ENCODE measurements around the gene TMEM138. TPM values are rescaled to one million over a fixed set of nuclear protein-coding genes. Genes with fewer than 3 reads are reported as not detected.

Gene TMEM138
- total and polyA plus RNA-seq, 2 of the 13 experiments (the other 11 are each of a cell fraction or from before 2014, with no cell fraction given): 43.5 to 61.0 TPM

- TF ChIP-seq, protein P1, sequence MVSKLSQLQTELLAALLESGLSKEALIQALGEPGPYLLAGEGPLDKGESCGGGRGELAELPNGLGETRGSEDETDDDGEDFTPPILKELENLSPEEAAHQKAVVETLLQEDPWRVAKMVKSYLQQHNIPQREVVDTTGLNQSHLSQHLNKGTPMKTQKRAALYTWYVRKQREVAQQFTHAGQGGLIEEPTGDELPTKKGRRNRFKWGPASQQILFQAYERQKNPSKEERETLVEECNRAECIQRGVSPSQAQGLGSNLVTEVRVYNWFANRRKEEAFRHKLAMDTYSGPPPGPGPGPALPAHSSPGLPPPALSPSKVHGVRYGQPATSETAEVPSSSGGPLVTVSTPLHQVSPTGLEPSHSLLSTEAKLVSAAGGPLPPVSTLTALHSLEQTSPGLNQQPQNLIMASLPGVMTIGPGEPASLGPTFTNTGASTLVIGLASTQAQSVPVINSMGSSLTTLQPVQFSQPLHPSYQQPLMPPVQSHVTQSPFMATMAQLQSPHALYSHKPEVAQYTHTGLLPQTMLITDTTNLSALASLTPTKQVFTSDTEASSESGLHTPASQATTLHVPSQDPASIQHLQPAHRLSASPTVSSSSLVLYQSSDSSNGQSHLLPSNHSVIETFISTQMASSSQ (IDR thresholded peaks at IDR 0.05; ENCODE audit: low read depth): no peak
- TF ChIP-seq, protein P1 (CRISPR knock-in tag; IDR thresholded peaks at IDR 0.05; ENCODE audit: borderline replicate concordance): no peak
- TF ChIP-seq FOXK1 (CRISPR knock-in tag; IDR thresholded peaks at IDR 0.05; ENCODE audit: borderline replicate concordance, low read depth) (no peak), ISX (CRISPR knock-in tag; conservative IDR thresholded peaks at IDR 0.05) (no peak; the same call in 1 of the 2 replicates), SALL1 (CRISPR knock-in tag; IDR thresholded peaks at IDR 0.05) (peak; percentile 77), MZF1 (CRISPR knock-in tag; IDR thresholded peaks at IDR 0.05; ENCODE audit: borderline replicate concordance) (0 out of 2 replicates have a peak, but pooled peaks have one; percentile 74), ZNF326 (CRISPR knock-in tag; IDR thresholded peaks at IDR 0.05; ENCODE audit: borderline replicate concordance) (no peak), GATAD2A (CRISPR knock-in tag; IDR thresholded peaks at IDR 0.05) (peak; percentile 74), SSRP1 (CRISPR knock-in tag; IDR thresholded peaks at IDR 0.05) (peak; percentile 19; the same call in 1 of the 2 replicates), MAF1 (CRISPR knock-in tag; IDR thresholded peaks at IDR 0.05; ENCODE audit: borderline replicate concordance) (no peak), NCOA5 (CRISPR knock-in tag; IDR thresholded peaks at IDR 0.05) (no peak), ETV6 (CRISPR knock-in tag; conservative IDR thresholded peaks at IDR 0.05) (no peak), ZNF678 (CRISPR knock-in tag; IDR thresholded peaks at IDR 0.05) (no peak), ZNF460 (CRISPR knock-in tag; IDR thresholded peaks at IDR 0.05; ENCODE audit: borderline replicate concordance) (no peak), WIZ (CRISPR knock-in tag; IDR thresholded peaks at IDR 0.05) (no peak; the same call in 1 of the 2 replicates)
- TF ChIP-seq, protein P2, sequence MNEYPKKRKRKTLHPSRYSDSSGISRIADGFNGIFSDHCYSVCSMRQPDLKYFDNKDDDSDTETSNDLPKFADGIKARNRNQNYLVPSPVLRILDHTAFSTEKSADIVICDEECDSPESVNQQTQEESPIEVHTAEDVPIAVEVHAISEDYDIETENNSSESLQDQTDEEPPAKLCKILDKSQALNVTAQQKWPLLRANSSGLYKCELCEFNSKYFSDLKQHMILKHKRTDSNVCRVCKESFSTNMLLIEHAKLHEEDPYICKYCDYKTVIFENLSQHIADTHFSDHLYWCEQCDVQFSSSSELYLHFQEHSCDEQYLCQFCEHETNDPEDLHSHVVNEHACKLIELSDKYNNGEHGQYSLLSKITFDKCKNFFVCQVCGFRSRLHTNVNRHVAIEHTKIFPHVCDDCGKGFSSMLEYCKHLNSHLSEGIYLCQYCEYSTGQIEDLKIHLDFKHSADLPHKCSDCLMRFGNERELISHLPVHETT (CRISPR knock-in tag; conservative IDR thresholded peaks at IDR 0.05): no peak; the same call in 1 of the 2 replicates
- TF ChIP-seq, protein P3, sequence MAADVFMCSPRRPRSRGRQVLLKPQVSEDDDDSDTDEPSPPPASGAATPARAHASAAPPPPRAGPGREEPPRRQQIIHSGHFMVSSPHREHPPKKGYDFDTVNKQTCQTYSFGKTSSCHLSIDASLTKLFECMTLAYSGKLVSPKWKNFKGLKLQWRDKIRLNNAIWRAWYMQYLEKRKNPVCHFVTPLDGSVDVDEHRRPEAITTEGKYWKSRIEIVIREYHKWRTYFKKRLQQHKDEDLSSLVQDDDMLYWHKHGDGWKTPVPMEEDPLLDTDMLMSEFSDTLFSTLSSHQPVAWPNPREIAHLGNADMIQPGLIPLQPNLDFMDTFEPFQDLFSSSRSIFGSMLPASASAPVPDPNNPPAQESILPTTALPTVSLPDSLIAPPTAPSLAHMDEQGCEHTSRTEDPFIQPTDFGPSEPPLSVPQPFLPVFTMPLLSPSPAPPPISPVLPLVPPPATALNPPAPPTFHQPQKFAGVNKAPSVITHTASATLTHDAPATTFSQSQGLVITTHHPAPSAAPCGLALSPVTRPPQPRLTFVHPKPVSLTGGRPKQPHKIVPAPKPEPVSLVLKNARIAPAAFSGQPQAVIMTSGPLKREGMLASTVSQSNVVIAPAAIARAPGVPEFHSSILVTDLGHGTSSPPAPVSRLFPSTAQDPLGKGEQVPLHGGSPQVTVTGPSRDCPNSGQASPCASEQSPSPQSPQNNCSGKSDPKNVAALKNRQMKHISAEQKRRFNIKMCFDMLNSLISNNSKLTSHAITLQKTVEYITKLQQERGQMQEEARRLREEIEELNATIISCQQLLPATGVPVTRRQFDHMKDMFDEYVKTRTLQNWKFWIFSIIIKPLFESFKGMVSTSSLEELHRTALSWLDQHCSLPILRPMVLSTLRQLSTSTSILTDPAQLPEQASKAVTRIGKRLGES (CRISPR knock-in tag; IDR thresholded peaks at IDR 0.05; ENCODE audit: borderline replicate concordance): no peak
- TF ChIP-seq, protein P4, sequence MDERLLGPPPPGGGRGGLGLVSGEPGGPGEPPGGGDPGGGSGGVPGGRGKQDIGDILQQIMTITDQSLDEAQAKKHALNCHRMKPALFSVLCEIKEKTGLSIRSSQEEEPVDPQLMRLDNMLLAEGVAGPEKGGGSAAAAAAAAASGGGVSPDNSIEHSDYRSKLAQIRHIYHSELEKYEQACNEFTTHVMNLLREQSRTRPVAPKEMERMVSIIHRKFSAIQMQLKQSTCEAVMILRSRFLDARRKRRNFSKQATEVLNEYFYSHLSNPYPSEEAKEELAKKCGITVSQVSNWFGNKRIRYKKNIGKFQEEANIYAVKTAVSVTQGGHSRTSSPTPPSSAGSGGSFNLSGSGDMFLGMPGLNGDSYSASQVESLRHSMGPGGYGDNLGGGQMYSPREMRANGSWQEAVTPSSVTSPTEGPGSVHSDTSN (CRISPR knock-in tag; IDR thresholded peaks at IDR 0.05): no peak
These were observed 27.5 kb upstream of the TMEM138 start (continued) for GRCh38 chr11:61334434-61335354.
